ENCODE results near the gene IL17RB.

IL17RB gene

GRCh38 chr3:53849916-53850315, 3.5 kb downstream of the IL17RB start:
- no peak for TF ChIP-seq TAF1 (IDR thresholded peaks at IDR 0.05; ENCODE audit: borderline replicate concordance, low read depth, low read length)
- no peak for TF ChIP-seq POLR2A (IDR thresholded peaks at IDR 0.05; ENCODE audit: low read depth, low read length)
- FAIRE-seq (no peak), DNase-seq (ENCODE audit: insufficient read length) (no peak)

GRCh38 chr3:53850895-53851294, 4.5 kb downstream of the IL17RB start:
- FAIRE-seq (no peak), DNase-seq (ENCODE audit: insufficient read length) (no peak)
- TF ChIP-seq POLR2AphosphoS5 (IDR thresholded peaks at IDR 0.05; ENCODE audit: low read depth, low read length) (no peak), TAF1 (IDR thresholded peaks at IDR 0.05; ENCODE audit: borderline replicate concordance, low read depth, low read length) (no peak), POLR2A (IDR thresholded peaks at IDR 0.05; ENCODE audit: low read depth, low read length) (no peak)

GRCh38 chr3:53856964-53857363, 10.6 kb downstream of the IL17RB start:
- DNase-seq (ENCODE audit: insufficient read length) = no peak
- TF ChIP-seq TAF1 (IDR thresholded peaks at IDR 0.05; ENCODE audit: borderline replicate concordance, low read depth, low read length) (no peak), POLR2AphosphoS5 (IDR thresholded peaks at IDR 0.05; ENCODE audit: low read depth, low read length) (no peak), POLR2A (IDR thresholded peaks at IDR 0.05; ENCODE audit: low read depth, low read length) (no peak)
- FAIRE-seq = no peak

GRCh38 chr3:53858096-53858741, 11.9 kb downstream of the IL17RB start:
- no peak for DNase-seq (ENCODE audit: insufficient read length)
- FAIRE-seq = no peak
- TF ChIP-seq POLR2A (IDR thresholded peaks at IDR 0.05; ENCODE audit: low read depth, low read length) (no peak), TAF1 (IDR thresholded peaks at IDR 0.05; ENCODE audit: borderline replicate concordance, low read depth, low read length) (no peak), POLR2AphosphoS5 (IDR thresholded peaks at IDR 0.05; ENCODE audit: low read depth, low read length) (no peak)

- FAIRE-seq (no peak), DNase-seq (ENCODE audit: insufficient read length) (no peak)
- TF ChIP-seq TAF1 (IDR thresholded peaks at IDR 0.05; ENCODE audit: borderline replicate concordance, low read depth, low read length) (no peak), POLR2AphosphoS5 (IDR thresholded peaks at IDR 0.05; ENCODE audit: low read depth, low read length) (no peak), POLR2A (IDR thresholded peaks at IDR 0.05; ENCODE audit: low read depth, low read length) (no peak)
These were observed 12.8 kb downstream of the IL17RB start for GRCh38 chr3:53859178-53859577.

GRCh38 chr3:53860196-53860595, 13.8 kb downstream of the IL17RB start:
- TF ChIP-seq POLR2A (IDR thresholded peaks at IDR 0.05; ENCODE audit: low read depth, low read length) (no peak), TAF1 (IDR thresholded peaks at IDR 0.05; ENCODE audit: borderline replicate concordance, low read depth, low read length) (no peak), POLR2AphosphoS5 (IDR thresholded peaks at IDR 0.05; ENCODE audit: low read depth, low read length) (no peak)
- FAIRE-seq (no peak), DNase-seq (ENCODE audit: insufficient read length) (no peak)

GRCh38 chr3:53862241-53862640, 15.9 kb downstream of the IL17RB start:
- TF ChIP-seq POLR2AphosphoS5 (IDR thresholded peaks at IDR 0.05; ENCODE audit: low read depth, low read length) (no peak), POLR2A (IDR thresholded peaks at IDR 0.05; ENCODE audit: low read depth, low read length) (no peak), TAF1 (IDR thresholded peaks at IDR 0.05; ENCODE audit: borderline replicate concordance, low read depth, low read length) (no peak)
- DNase-seq (ENCODE audit: insufficient read length) (no peak), FAIRE-seq (no peak)

GRCh38 chr3:53863145-53863544, 16.8 kb downstream of the IL17RB start:
- no peak for TF ChIP-seq POLR2AphosphoS5 (IDR thresholded peaks at IDR 0.05; ENCODE audit: low read depth, low read length)
- TF ChIP-seq TAF1 (IDR thresholded peaks at IDR 0.05; ENCODE audit: borderline replicate concordance, low read depth, low read length) = no peak
- no peak for TF ChIP-seq POLR2A (IDR thresholded peaks at IDR 0.05; ENCODE audit: low read depth, low read length)
- DNase-seq (ENCODE audit: insufficient read length) (no peak), FAIRE-seq (no peak)

- FAIRE-seq (no peak), DNase-seq (ENCODE audit: insufficient read length) (no peak)
- no peak for TF ChIP-seq POLR2A (IDR thresholded peaks at IDR 0.05; ENCODE audit: low read depth, low read length)
These were observed 19.5 kb downstream of the IL17RB start for GRCh38 chr3:53865732-53866499.

GRCh38 chr3:53880396-53881345, 34.3 kb downstream of the IL17RB start:
- TF ChIP-seq TAF1 (IDR thresholded peaks at IDR 0.05; ENCODE audit: borderline replicate concordance, low read depth, low read length) (no peak), POLR2AphosphoS5 (IDR thresholded peaks at IDR 0.05; ENCODE audit: low read depth, low read length) (0 out of 2 replicates have a peak, but pooled peaks have one; percentile 26), POLR2A (IDR thresholded peaks at IDR 0.05; ENCODE audit: low read depth, low read length) (no peak)
- DNase-seq (ENCODE audit: insufficient read length) (no peak), FAIRE-seq (peak; percentile 62)
